ENCODE data around the gene MYO5A.
"Not testable (repeated sequence)": the region's sequence is repeated elsewhere in the genome, so short reads cannot be mapped to it uniquely, and the experiment has no call there.

Gene MYO5A

DNA sequence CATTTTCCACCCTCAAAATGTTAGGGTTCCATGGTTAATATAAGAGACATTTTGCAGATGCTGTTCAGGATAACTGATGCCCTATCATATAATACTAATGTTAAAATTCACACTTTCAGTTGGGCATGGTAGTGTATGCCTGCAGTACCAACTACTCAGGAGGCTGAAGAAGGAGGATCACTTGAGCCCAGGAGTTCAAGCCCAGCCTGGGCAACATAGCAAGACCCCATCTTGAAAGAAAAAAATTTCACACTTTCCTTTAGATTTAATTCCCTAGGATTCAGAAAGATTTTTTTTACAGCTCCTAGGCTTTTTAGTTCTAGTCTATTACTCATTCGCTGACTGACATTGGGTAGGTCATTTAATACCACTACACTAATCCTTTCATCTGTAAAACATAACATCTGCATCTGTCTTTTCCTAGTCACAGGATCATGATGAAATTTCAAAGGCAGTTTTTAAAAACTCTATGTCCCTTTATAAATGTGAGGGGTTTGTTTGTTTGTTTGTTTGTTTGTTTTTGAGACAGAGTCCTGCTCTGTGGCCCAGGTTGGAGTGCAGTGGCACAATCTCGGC, 103.7 kb downstream of the MYO5A start:
- no peak for DNase-seq (ENCODE audit: extremely low read depth in 1 of 2, low read depth in 1 of 2)

DNA sequence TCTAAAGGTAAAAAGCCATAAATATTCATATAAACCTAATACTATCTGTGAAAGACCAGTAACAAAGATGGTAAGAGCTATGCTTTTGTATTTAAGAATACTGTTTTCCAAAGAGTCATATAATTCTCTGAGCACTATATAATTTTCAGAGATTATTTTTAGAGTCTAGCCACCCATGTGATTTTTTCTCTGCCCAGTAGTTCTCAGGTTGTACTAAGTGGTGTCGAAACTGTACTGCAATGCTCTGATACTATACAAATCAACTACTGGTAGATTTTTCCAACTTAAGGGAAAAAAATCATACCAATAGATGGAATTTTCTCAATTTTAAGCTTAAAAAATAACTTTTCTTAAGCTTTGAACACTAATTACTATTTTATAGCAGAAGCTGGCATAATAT, 104.8 kb downstream of the MYO5A start:
- no peak for DNase-seq (ENCODE audit: extremely low read depth in 1 of 2, low read depth in 1 of 2)

DNA sequence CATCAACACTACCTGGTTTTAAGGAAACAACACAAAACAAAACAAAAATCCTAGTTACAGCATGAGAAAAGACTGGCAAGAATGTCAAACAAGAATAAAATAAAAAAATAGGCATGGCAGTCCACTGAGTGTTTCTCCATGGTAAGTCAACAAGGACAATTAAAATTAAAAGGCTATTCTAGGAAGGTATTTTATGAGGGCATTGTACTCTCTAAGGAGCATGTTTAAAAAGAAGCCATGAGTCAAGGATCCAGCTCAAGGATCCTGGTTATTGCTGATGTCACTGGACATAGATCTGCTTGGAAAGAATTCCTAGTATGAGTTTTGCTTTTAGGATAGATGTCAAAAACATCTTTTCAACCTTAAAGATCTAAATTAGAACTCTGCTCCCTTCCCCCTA, 106.7 kb downstream of the MYO5A start:
- DNase-seq (ENCODE audit: extremely low read depth in 1 of 2, low read depth in 1 of 2), result no peak

DNA sequence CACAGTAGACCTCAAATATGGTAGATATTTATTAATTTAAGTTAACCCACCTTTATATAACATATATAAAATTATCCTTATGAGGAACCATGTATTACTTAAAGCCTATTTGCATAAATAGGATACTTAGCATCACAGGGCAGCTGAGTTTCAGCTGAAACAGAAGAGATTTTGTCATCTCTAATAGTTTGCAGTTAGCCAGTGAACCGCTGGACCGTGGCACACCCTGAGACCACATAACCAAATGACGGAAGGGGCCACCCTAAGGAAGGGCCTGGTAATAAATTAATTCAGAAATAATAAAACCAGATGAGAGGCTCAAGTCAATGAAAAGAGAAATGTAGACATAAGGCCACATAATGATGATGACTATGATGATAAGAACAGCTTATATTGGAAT, 107.7 kb downstream of the MYO5A start:
- no peak for DNase-seq (ENCODE audit: extremely low read depth in 1 of 2, low read depth in 1 of 2)

DNA sequence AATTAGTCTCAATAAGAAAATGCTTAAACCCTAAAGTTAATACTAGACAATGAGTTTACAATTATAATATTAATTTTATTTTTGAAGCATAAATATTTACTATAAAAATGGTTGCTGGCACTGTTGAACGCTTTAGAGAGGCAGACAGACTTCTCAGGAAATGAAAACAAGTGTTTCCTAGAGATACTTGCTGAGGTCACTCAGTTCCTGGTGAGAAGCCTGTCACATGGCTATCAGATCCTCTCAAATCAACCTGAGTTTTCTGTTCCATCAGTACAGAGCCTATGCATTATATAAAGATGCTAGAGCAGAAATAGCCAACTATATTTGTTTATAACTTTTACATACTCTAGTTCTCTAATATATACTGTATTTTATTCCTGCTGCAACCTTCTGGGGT, 109.2 kb downstream of the MYO5A start:
- DNase-seq (ENCODE audit: extremely low read depth in 1 of 2, low read depth in 1 of 2), result no peak

DNA sequence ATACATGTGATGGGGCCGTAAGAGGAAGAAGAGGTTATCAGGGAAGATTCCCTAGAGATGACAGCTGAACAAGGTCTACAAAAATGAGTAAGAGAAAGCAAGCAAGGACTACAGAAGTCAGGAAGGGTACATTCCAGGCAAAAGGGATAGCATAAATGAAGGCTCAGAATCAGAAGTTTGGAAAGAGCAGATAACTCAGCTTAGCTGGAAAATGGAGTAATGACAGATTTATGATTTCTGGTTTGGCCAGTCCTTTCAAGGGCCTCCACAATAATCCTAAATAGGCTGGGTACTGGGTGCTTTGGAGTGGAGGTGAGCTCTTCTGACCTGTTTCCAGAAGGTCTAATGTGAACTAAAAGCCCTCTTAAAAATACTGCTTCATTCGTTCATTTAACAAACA, 110.7 kb downstream of the MYO5A start:
- no peak for DNase-seq (ENCODE audit: extremely low read depth in 1 of 2, low read depth in 1 of 2)

DNA sequence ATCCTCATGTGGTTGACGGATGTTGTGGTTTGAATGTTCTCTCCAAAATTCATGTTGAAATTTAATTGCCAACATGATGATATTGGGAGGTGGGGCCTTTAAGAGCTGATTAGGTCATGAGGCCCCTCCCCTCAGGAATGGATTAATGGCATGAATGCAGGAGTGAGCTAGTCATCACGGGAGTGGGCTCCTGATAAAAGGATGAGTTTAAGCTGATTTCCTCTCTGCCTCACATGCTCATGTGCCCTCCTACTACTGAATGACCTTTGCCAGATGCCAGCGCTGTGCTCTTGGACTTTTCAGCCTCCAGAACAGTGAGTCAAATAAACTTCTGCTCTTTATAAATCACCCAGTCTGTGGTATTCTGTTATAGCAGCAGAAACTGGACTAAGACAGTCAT, 111.2 kb downstream of the MYO5A start:
- no peak for DNase-seq (ENCODE audit: extremely low read depth in 1 of 2, low read depth in 1 of 2)

DNA sequence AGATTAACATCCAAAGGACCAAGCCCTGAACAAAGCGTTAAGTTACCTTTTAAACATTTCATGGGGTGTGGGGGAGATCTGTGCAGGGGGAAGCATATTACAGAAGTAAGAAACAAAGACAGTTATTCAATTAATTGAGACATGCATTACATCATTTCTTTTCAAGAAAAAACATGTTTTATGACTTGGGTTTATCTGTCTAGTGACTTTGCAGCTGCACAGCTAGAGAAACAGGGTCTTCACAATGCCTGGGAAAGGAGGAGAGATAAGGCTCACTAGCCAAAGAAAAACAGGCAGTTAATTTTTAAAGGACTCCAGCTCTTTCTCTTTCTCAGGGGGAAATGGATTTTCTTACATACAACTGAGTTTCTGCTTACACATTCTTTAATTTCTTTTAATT, 112.1 kb downstream of the MYO5A start:
- not testable (repeated sequence) for DNase-seq (ENCODE audit: extremely low read depth in 1 of 2, low read depth in 1 of 2)

DNA sequence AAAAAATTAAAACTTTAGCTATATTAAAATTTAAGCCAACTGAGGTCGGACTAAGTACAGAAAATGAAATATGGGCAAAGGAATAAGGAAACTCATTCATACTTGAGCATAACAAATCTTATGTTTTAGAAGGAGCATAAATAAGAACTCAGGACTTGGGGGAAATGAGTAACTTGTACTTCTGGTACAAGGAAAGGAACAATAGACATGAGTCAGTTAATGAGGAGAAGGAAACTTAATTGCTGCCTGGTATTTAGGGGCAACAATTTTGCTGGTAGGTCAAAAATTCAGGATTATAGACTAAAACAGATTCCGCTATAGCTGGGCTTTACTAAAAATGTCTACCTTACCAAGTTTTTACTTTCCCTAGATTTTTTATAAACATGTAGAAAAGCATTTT, 113.1 kb downstream of the MYO5A start:
- no peak for DNase-seq (ENCODE audit: extremely low read depth in 1 of 2, low read depth in 1 of 2)

DNA sequence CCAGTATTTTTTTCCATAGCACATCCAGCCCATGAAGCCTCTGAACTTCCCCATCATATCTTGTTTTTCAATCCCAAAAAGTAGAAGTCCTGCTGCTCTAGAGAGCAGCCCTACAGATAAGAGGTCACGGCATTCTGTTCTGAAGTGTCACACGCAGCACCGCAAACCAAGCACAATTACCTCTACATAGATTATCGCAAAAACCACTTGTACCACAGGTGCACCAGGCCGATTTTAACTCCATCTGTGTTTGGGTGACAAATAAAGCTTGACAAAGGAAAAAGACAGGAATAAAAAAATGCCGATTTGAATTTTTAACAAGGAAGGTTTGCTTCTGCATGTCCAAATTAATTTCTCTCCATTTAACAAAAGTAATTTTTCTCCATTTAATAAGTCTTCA, 113.7 kb downstream of the MYO5A start:
- DNase-seq (ENCODE audit: extremely low read depth in 1 of 2, low read depth in 1 of 2), result no peak

DNA sequence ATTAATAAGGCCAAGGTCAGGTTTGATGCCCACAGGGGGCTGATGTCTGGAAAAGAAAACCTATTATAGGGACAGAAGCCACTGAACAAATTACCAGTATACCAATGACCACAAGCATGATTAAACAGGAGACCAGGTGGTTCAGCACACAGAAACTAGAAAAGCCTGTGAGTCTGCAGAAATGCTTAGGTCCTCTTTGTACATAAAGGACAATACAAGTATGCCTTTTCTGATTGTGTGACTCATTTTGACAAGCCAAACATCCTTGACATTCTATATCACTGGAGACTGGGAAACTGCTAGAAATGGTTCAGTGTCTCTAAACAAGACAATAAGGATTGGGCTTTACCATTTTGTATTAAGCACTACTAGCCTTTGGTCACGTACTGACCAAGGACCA, 119.9 kb downstream of the MYO5A start:
- no peak for DNase-seq (ENCODE audit: extremely low read depth in 1 of 2, low read depth in 1 of 2)

DNA sequence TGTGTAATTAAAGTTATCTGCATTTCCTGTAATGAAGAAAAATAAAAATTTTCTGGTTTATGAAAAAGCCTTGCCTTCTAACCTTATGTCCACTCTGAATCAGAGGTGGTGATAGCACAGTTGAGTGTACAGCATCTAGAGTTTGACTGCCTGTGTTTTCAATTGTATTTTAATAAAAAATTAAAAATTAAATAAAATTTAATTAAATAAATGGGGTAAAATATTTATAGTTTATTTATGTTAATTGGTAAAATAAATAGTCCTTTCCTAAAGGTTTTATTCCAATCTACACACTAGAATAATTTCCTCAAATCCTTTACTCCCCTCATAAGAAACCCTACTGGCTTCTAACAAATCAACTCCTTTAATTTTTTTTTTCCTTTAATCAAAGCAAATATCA, 121.3 kb downstream of the MYO5A start:
- DNase-seq (ENCODE audit: extremely low read depth in 1 of 2, low read depth in 1 of 2), result no peak

DNA sequence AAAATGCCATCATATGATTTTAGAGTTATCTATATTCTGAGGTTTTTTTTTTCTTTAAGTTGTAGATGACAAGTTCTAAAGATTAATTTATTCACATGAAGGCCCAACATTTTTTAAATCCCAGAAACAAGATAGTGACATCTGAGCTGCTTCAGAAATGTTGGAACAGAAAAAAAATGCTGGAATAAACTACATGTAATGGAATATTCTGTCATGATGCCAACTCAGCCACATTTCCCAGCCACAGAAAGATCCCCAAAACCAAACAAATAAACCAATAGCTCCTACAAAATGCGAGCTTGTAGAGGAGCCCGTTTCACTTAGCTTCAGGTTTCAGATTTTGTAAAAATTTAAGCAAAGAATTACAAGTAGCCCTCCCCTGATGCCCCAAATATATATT, 122.1 kb downstream of the MYO5A start:
- DNase-seq (ENCODE audit: extremely low read depth in 1 of 2, low read depth in 1 of 2), result no peak

DNA sequence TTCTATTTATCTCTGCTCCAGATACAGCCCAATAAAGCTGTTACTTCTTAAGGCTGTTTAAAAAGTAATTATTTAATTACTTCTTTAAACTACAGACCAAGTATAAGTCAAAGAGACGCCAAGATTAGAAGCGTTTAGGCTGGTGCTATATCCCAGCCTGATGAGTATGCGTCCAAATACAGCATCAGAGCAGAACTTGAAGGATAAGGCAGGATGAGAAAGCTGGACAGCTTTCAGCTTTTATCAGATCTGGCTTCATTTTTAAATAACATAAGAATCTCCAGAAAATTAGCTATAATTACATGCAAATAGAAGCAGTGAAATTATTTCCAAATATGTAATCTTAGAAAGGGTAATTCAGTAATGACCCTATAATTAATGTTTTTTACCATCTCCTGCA, 122.8 kb downstream of the MYO5A start:
- no peak for DNase-seq (ENCODE audit: extremely low read depth in 1 of 2, low read depth in 1 of 2)

DNA sequence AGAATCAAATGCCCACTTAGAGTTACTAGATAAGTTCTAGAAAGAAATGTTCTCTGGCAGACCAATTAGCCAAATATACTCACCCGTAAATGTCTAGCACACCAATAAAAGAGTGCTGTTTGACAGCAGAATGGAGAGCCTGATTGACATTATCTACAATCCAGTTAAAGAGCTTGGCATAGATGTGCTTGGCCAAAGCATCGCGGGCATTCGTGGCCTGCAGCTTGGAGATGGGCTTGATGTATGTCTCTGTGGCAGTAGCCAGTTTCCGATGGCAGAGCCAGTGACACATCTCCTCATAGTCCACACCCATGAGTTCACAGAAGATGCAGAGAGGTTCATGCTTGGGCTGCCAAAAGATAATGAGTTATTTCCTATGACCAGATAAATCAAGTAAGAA, 131.6 kb downstream of the MYO5A start:
- no peak for DNase-seq (ENCODE audit: extremely low read depth in 1 of 2, low read depth in 1 of 2)

DNA sequence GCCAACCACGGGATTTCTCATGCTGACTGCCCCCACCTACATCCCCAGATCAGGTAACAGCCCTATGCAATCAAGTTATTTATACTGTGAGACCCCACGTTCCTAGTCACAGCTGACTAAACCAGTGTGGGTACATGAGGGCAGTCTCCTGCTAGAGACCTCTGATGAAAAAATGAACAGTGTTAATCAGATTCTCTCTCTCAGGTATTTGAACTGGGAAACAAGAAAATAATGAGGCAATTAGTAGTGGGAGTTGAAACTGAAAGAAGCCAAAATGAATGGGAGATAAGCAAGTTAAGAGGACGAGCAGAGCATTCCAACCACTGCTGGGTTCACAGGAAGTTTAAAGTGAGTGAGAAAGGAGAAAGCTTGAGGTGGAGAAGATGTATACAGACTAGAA, 134.6 kb downstream of the MYO5A start:
- DNase-seq (ENCODE audit: extremely low read depth in 1 of 2, low read depth in 1 of 2), result no peak

DNA sequence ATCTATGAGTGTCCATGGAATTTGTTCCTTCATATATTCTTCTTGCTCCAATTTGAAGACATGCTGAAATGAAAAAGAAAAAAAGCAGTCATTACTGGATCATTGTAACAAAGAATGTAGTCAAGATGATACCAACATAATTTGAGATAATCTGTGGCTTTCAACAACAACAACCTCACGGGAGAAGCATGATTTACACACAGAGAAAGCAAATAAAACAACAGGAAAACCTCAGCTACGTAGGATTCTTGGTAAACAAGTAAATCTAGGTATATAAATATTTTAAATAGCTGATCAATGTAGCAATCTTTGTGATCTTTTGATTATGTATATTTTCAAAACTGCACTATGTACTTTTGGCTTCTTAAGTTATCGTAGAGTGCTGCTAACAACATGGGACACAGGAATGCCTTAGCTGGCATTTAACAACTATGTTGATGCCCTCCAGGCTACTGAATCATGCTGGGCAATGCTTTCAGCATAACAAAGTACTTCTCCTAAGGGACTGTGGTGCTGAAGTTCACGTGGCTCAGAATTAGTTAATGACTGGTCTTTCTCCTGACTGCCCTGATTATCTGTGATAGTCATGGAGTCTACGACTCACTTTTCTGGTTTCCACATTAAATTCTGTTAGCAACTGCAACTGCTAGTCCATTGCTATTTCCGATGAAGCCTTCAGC, 136.5 kb downstream of the MYO5A start:
- DNase-seq (ENCODE audit: extremely low read depth in 1 of 2, low read depth in 1 of 2), result no peak

DNA sequence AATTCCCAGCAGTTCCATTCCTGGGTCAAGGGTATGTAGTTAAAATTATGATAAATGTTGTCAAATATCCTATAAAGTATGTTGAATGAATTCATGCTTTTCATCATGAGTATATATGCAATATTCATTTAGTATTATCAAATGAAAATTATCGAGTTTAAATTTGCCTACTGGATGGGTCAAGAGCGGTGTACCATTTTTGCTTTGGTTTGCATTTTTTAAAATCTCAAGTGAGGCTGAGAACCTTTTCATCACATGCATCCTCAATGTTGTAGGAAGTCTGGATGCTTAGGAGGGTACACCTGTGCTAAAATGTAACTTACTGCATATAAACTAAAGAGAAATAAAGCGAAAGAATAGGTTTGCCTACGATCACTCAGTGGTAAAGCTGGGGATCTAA, 137.6 kb downstream of the MYO5A start:
- no peak for DNase-seq (ENCODE audit: extremely low read depth in 1 of 2, low read depth in 1 of 2)

DNA sequence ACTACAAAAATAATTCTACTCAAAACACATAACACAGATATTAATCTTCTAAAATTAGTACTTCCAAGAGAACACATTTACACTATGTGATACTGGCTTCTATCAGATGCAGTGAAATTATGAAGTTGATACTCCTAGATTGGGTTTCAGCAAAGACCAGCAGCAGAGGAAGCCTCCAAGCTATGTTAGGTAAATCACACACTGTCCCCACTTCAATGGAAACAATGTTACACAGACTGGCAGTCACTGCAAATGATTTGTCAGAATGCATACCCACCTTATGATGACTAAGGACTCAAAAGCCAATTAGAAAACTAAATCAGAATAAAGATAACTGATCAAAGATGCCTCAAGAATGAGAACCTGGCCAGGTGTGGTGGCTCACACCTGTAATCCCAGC, 143.0 kb downstream of the MYO5A start:
- DNase-seq (ENCODE audit: extremely low read depth in 1 of 2, low read depth in 1 of 2), result no peak

DNA sequence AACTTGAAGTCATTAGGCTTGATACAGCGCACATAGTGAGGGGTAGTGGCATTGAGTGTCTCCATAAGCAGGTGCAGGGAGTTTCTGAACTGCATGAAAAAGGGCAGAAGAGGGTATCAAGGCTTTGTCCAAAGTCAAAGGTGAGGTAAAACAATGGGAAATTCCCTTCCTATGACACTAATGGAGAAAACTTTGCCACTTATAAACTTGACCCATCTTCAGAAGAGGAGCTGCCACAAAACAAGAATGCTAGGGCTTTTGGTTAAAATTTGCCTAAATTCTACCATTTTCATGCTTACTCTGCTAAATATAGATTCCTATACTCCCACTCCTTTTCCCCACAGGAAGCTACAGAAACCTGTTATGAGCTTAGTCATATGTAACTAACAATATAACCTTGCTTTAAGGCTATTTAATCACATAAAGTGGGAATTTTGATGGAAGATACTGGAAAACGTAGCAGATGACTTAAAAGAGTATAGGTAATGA, 145.5 kb downstream of the MYO5A start:
- DNase-seq (ENCODE audit: extremely low read depth in 1 of 2, low read depth in 1 of 2), result no peak

DNA sequence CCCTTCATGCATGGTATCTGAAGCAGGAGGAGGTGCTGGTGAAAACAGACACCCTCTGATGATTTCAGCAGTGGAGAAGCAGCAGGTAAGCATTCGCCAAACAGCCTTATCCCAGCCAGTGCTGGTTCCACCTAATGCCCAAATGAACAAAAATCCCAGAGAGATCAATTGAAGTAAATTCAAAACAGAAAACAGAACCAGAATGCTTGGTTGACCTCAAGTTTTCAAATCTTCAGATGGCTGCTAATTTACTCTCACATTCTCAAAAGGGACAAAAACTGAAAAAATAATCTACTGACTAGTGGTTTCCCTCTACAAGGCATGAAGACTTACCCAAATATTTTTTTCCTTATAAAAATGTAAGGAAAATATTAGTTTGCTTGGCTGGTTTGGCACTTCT, 146.0 kb downstream of the MYO5A start:
- no peak for DNase-seq (ENCODE audit: extremely low read depth in 1 of 2, low read depth in 1 of 2)

DNA sequence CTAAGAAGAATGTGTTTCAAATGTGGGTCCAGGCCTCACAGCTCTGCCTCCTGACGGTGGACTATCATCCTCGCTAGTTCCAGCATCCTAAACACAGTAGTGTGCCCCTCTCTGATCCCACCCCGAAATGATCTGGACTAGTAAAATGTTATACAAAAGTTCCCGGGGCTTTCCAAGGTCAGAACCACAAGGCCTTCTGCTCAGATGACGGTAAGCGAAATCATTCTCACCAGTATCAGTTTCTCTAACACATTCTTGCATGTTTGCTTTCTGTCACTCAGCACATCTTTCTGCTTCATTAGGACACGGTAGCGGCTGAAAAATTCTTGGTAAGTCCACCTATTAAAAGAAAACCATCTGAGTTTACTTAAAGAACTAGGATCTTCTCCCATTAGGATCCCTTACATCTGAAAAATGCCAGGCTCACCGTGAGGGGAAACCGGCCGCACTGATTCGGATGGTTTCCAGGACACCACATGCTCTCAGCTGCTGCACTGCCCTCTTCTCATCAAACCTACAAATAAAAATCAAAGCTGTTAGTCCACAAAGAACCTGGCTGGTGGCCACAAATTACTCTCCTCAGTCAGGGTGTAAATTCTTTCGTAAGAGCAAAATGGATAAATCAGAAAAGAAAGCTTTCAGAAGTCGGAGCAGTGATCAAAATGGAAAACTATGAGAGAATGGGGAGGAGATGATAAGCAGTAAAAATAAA, 149.1 kb downstream of the MYO5A start:
- DNase-seq (ENCODE audit: extremely low read depth in 1 of 2, low read depth in 1 of 2), result no peak

Data from activated CD8-positive, alpha-beta memory T cell treated with anti-CD3 and anti-CD28 coated beads for 1 hour (primary cell).